ENCODE measurements around the gene AURKB. TPM values are rescaled to one million over a fixed set of nuclear protein-coding genes. Genes with fewer than 3 reads are reported as not detected.

AURKB gene
- total and polyA plus RNA-seq, 2 of the 13 experiments (the other 11 are each of a cell fraction or from before 2014, with no cell fraction given): 29.5 to 75.3 TPM

DNA sequence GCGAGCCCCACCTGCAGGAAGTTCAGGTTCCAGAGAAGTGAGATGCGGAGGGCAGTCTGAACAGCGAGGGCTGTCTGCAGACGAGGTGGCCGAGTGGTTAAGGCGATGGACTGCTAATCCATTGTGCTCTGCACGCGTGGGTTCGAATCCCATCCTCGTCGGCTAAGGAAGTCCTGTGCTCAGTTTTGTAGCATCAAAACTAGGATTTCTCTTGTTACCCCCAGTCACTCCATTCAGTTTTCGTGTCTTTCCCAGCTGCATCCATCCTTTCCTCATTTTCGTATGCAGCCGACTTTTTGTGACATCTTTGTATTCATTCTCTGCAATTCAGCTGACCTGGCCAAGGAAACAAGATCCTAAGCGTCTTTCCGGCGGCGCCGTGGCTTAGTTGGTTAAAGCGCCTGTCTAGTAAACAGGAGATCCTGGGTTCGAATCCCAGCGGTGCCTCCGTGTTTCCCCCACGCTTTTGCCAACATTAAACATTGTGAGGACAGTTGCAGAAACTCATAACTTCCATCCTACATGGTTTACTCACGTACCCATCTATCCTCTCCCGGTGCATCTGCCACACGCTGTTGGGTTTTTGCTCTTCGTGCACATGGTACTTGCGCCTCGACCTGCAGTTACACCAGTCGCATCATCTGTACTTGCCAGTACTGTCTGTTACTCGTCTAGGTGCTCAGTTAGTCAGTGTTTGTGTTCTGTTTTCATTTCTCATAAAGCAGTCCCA lies 23.4 kb downstream of the AURKB start (continued):
- TF ChIP-seq ZSCAN29 (CRISPR knock-in tag; conservative IDR thresholded peaks at IDR 0.05): peak; percentile 20; the same call in 1 of the 2 replicates
- TF ChIP-seq, protein P1, sequence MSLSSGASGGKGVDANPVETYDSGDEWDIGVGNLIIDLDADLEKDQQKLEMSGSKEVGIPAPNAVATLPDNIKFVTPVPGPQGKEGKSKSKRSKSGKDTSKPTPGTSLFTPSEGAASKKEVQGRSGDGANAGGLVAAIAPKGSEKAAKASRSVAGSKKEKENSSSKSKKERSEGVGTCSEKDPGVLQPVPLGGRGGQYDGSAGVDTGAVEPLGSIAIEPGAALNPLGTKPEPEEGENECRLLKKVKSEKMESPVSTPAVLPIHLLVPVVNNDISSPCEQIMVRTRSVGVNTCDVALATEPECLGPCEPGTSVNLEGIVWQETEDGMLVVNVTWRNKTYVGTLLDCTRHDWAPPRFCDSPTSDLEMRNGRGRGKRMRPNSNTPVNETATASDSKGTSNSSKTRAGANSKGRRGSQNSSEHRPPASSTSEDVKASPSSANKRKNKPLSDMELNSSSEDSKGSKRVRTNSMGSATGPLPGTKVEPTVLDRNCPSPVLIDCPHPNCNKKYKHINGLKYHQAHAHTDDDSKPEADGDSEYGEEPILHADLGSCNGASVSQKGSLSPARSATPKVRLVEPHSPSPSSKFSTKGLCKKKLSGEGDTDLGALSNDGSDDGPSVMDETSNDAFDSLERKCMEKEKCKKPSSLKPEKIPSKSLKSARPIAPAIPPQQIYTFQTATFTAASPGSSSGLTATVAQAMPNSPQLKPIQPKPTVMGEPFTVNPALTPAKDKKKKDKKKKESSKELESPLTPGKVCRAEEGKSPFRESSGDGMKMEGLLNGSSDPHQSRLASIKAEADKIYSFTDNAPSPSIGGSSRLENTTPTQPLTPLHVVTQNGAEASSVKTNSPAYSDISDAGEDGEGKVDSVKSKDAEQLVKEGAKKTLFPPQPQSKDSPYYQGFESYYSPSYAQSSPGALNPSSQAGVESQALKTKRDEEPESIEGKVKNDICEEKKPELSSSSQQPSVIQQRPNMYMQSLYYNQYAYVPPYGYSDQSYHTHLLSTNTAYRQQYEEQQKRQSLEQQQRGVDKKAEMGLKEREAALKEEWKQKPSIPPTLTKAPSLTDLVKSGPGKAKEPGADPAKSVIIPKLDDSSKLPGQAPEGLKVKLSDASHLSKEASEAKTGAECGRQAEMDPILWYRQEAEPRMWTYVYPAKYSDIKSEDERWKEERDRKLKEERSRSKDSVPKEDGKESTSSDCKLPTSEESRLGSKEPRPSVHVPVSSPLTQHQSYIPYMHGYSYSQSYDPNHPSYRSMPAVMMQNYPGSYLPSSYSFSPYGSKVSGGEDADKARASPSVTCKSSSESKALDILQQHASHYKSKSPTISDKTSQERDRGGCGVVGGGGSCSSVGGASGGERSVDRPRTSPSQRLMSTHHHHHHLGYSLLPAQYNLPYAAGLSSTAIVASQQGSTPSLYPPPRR (CRISPR knock-in tag; IDR thresholded peaks at IDR 0.05; ENCODE audit: borderline replicate concordance): no peak
- TF ChIP-seq FOXC1 (CRISPR knock-in tag; IDR thresholded peaks at IDR 0.05; ENCODE audit: borderline replicate concordance): peak; percentile 38; the same call in 1 of the 2 replicates
- TF ChIP-seq BRD4 (CRISPR knock-in tag; IDR thresholded peaks at IDR 0.05): peak; percentile 62; the same call in 1 of the 2 replicates
- no peak; the same call in 1 of the 2 replicates for TF ChIP-seq FOXK2 (IDR thresholded peaks at IDR 0.05)
- TF ChIP-seq KAT8 (CRISPR knock-in tag; IDR thresholded peaks at IDR 0.05): peak; percentile 29; the same call in 1 of the 2 replicates
- 0 out of 2 replicates have a peak, but pooled peaks have one; percentile 15 for TF ChIP-seq ZNF432 (CRISPR knock-in tag; IDR thresholded peaks at IDR 0.05; ENCODE audit: borderline replicate concordance)
- no peak for TF ChIP-seq CHCHD3 (CRISPR knock-in tag; IDR thresholded peaks at IDR 0.05)
- TF ChIP-seq SSRP1 (CRISPR knock-in tag; IDR thresholded peaks at IDR 0.05): peak; percentile 100
- peak; percentile 53; the same call in 1 of the 2 replicates for TF ChIP-seq CCDC6 (CRISPR knock-in tag; IDR thresholded peaks at IDR 0.05)
- TF ChIP-seq JDP2 (CRISPR knock-in tag; IDR thresholded peaks at IDR 0.05; ENCODE audit: borderline replicate concordance): no peak
- TF ChIP-seq, protein P2, sequence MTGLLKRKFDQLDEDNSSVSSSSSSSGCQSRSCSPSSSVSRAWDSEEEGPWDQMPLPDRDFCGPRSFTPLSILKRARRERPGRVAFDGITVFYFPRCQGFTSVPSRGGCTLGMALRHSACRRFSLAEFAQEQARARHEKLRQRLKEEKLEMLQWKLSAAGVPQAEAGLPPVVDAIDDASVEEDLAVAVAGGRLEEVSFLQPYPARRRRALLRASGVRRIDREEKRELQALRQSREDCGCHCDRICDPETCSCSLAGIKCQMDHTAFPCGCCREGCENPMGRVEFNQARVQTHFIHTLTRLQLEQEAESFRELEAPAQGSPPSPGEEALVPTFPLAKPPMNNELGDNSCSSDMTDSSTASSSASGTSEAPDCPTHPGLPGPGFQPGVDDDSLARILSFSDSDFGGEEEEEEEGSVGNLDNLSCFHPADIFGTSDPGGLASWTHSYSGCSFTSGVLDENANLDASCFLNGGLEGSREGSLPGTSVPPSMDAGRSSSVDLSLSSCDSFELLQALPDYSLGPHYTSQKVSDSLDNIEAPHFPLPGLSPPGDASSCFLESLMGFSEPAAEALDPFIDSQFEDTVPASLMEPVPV (CRISPR knock-in tag; IDR thresholded peaks at IDR 0.05): no peak
- TF ChIP-seq YY1 (IDR thresholded peaks at IDR 0.05; ENCODE audit: insufficient read depth, insufficient replicate concordance, low read depth, low read length): peak; percentile 49
- TF ChIP-seq TFAP4 (IDR thresholded peaks at IDR 0.05; ENCODE audit: borderline replicate concordance, low read depth): peak; percentile 41
- peak; percentile 49; the same call in 1 of the 2 replicates for TF ChIP-seq BCL6 (CRISPR knock-in tag; IDR thresholded peaks at IDR 0.05)
- TF ChIP-seq ZNF569 (CRISPR knock-in tag; IDR thresholded peaks at IDR 0.05; ENCODE audit: borderline replicate concordance): 0 out of 2 replicates have a peak, but pooled peaks have one; percentile 63
- TF ChIP-seq ZBTB20 (CRISPR knock-in tag; IDR thresholded peaks at IDR 0.05; ENCODE audit: borderline replicate concordance, low read depth): no peak; the same call in 1 of the 2 replicates
- TF ChIP-seq ZFP37 (CRISPR knock-in tag; IDR thresholded peaks at IDR 0.05; ENCODE audit: borderline replicate concordance): no peak; the same call in 1 of the 2 replicates
- no peak for TF ChIP-seq ZZZ3 (CRISPR knock-in tag; IDR thresholded peaks at IDR 0.05; ENCODE audit: borderline replicate concordance)
- no peak for TF ChIP-seq ZNF678 (CRISPR knock-in tag; IDR thresholded peaks at IDR 0.05)

Data from HepG2 (cell line).